NCI-H1436 treated with DMSO at 0.1 percent for 48 hours (cell line): Measurements from ENCODE around the gene RNASE13.

Source experiments
- DNase-seq: peaks from one replicate; lab custom pipeline; 2025; lab: John Stamatoyannopoulos, UW

Gene RNASE13

GRCh38 chr14:21063479-21063878 is 28.9 kb upstream of the RNASE13 start:
- no peak for DNase-seq

GRCh38 chr14:21061347-21061668 is 26.7 kb upstream of the RNASE13 start:
- DNase-seq = no peak

- no peak for DNase-seq
These were observed 26.2 kb upstream of the RNASE13 start for GRCh38 chr14:21060614-21061346.

GRCh38 chr14:21059842-21060613 is 25.4 kb upstream of the RNASE13 start:
- DNase-seq = no peak

- no peak for DNase-seq
These were observed 24.3 kb upstream of the RNASE13 start for GRCh38 chr14:21058903-21059302.

- no peak for DNase-seq
These were observed 23.4 kb upstream of the RNASE13 start, which contains the start of gene RNASE8 for GRCh38 chr14:21057803-21058675. TSS of gene RNASE8 (plus strand) at chr14:21057822. CDS start at chr14:21057893, 71 bp downstream.

GRCh38 chr14:21056520-21057163 is 22.0 kb upstream of the RNASE13 start:
- DNase-seq = no peak

GRCh38 chr14:21055432-21056117 is 21.0 kb upstream of the RNASE13 start:
- DNase-seq = no peak

GRCh38 chr14:21054768-21055145 is 20.1 kb upstream of the RNASE13 start:
- DNase-seq = no peak

- DNase-seq = no peak
These were observed 19.6 kb upstream of the RNASE13 start for GRCh38 chr14:21054123-21054767.

- DNase-seq = no peak
These were observed 18.8 kb upstream of the RNASE13 start for GRCh38 chr14:21053184-21054122.

GRCh38 chr14:21050597-21050996 is 16.0 kb upstream of the RNASE13 start:
- no peak for DNase-seq

GRCh38 chr14:21049271-21049673 is 14.7 kb upstream of the RNASE13 start:
- no peak for DNase-seq

- no peak for DNase-seq
These were observed 14.0 kb upstream of the RNASE13 start for GRCh38 chr14:21048638-21049037.

- DNase-seq = no peak
These were observed 12.8 kb upstream of the RNASE13 start for GRCh38 chr14:21047378-21047781.

GRCh38 chr14:21043974-21044618 is 9.5 kb upstream of the RNASE13 start:
- no peak for DNase-seq

GRCh38 chr14:21043387-21043973 is 8.9 kb upstream of the RNASE13 start:
- no peak for DNase-seq

- no peak for DNase-seq
These were observed 8.3 kb upstream of the RNASE13 start for GRCh38 chr14:21042918-21043317.
